Neutrophil (primary cell): ENCODE results near the gene AGAP1.

Experiments used
- H3K27ac ChIP-seq: fragments of 200-600 bp; sonication (generic); 2 replicates; pipeline ENCODE4 v1.5.1; 2016; ENCODE audit warnings: mild to moderate bottlenecking, moderate library complexity
- H3K27me3 ChIP-seq: fragments of 200-600 bp; sonication (generic); 2 replicates; pipeline ENCODE4 v1.6.0; 2016; ENCODE audit warnings: mild to moderate bottlenecking
- H3K36me3 ChIP-seq: fragments of 200-600 bp; sonication (generic); 2 replicates; pipeline ENCODE4 v1.5.1; 2017
- H3K4me1 ChIP-seq, 2 experiments: fragments of 200-600 bp in 1 of 2; sonication (generic) in 1 of 2; 1 replicate in 1 of 2; 2 replicates in 1 of 2; pipeline versions ENCODE4 v1.5.1 to v1.6.1; 2013 to 2016; ENCODE audit warnings: low read depth in 1 of 2, low read length in 1 of 2, mild to moderate bottlenecking in 1 of 2, moderate library complexity in 1 of 2; ENCODE audit not compliant: control insufficient read depth in 1 of 2, insufficient read depth in 1 of 2
- H3K4me3 ChIP-seq, 2 experiments: fragments of 200-600 bp in 1 of 2; sonication (generic) in 1 of 2; 1 replicate in 1 of 2; 2 replicates in 1 of 2; pipeline ENCODE4 v1.5.1; 2013 to 2016; ENCODE audit warnings: low read depth in 1 of 2, low read length in 1 of 2, mild to moderate bottlenecking in 1 of 2, moderate library complexity in 1 of 2
- H3K9me3 ChIP-seq: fragments of 200-600 bp; sonication (generic); 2 replicates; pipeline ENCODE4 v1.5.1; 2016
- CTCF ChIP-seq: fragments of 200-600 bp; sonication (generic); IDR thresholded peaks from 2 replicates; pipeline ENCODE4 v1.5.1; 2016; ENCODE audit warnings: antibody characterized with exemption

Gene AGAP1

GRCh38 chr2:235976956-235977355, 483.1 kb downstream of the AGAP1 start:
- H3K4me1 ChIP-seq: no peaks in the 10 kb centered on the region
- no peak overlapping the region for H3K4me3 ChIP-seq
- H3K27ac ChIP-seq: no peak overlapping the region
- H3K27me3 ChIP-seq: peaks cover 8% of the 10 kb centered on the region
- no peaks in the 10 kb centered on the region for H3K36me3 ChIP-seq
- TF ChIP-seq CTCF: no peak
- no peaks in the 10 kb centered on the region for H3K9me3 ChIP-seq

- H3K4me1 ChIP-seq: no peaks in the 10 kb centered on the region
- H3K9me3 ChIP-seq: no peaks in the 10 kb centered on the region
- no peak overlapping the region for H3K27ac ChIP-seq
- H3K36me3 ChIP-seq: no peaks in the 10 kb centered on the region
- no peak for TF ChIP-seq CTCF
- no peak overlapping the region for H3K4me3 ChIP-seq
- H3K27me3 ChIP-seq: peaks cover 11% of the 10 kb centered on the region
Observed at GRCh38 chr2:235977445-235977844, 483.6 kb downstream of the AGAP1 start.

GRCh38 chr2:235978022-235978421, 484.2 kb downstream of the AGAP1 start:
- no peak overlapping the region for H3K27ac ChIP-seq
- H3K9me3 ChIP-seq: no peaks in the 10 kb centered on the region
- no peak for TF ChIP-seq CTCF
- H3K4me3 ChIP-seq: no peak overlapping the region
- H3K4me1 ChIP-seq: no peaks in the 10 kb centered on the region
- peaks cover 11% of the 10 kb centered on the region for H3K27me3 ChIP-seq
- H3K36me3 ChIP-seq: no peaks in the 10 kb centered on the region

- TF ChIP-seq CTCF: no peak
- H3K4me1 ChIP-seq: no peaks in the 10 kb centered on the region
- H3K36me3 ChIP-seq: no peaks in the 10 kb centered on the region
- H3K9me3 ChIP-seq: no peaks in the 10 kb centered on the region
- H3K27ac ChIP-seq: no peak overlapping the region
- peaks cover 11% of the 10 kb centered on the region for H3K27me3 ChIP-seq
- H3K4me3 ChIP-seq: no peak overlapping the region
Observed at GRCh38 chr2:235979037-235979436, 485.2 kb downstream of the AGAP1 start.

GRCh38 chr2:235979753-235980435, 486.1 kb downstream of the AGAP1 start:
- Histone ChIP-seq H3K4me1 (no peaks in the 10 kb centered on the region), H3K36me3 (no peaks in the 10 kb centered on the region), H3K27ac (no peak overlapping the region), H3K9me3 (no peaks in the 10 kb centered on the region), H3K4me3 (no peak overlapping the region), H3K27me3 (peaks cover 11% of the 10 kb centered on the region)
- no peak for TF ChIP-seq CTCF
